Measurements from ENCODE around the gene RAPGEF3.
A peak's percentile ranks its signal among the peaks of the same experiment; 100 is the strongest.

RAPGEF3 gene

GRCh38 chr12:47736216-47736615 lies 22.5 kb downstream of the RAPGEF3 start:
- TF ChIP-seq CTCF (IDR thresholded peaks at IDR 0.05; ENCODE audit: low read depth, low read length), result no peak
- no peaks in the 10 kb centered on the region for H3K27me3 ChIP-seq (ENCODE audit: insufficient read depth, low read depth, severe bottlenecking)
- no peaks in the 10 kb centered on the region for H3K9me3 ChIP-seq (ENCODE audit: severe bottlenecking)
- no peak overlapping the region for H3K27ac ChIP-seq
- no peak overlapping the region for H3K4me3 ChIP-seq (ENCODE audit: low read depth, low read length)
- H3K36me3 ChIP-seq, result no peaks in the 10 kb centered on the region
- no peak for DNase-seq

- no peak for TF ChIP-seq CTCF (IDR thresholded peaks at IDR 0.05; ENCODE audit: low read depth, low read length)
- H3K27ac ChIP-seq, result no peak overlapping the region; the same call in 1 of the 2 replicates
- no peak for DNase-seq
- H3K4me3 ChIP-seq (ENCODE audit: low read depth, low read length), result no peak overlapping the region
- no peaks in the 10 kb centered on the region for H3K9me3 ChIP-seq (ENCODE audit: severe bottlenecking)
- no peaks in the 10 kb centered on the region for H3K36me3 ChIP-seq
- no peaks in the 10 kb centered on the region for H3K27me3 ChIP-seq (ENCODE audit: insufficient read depth, low read depth, severe bottlenecking)
Observed at GRCh38 chr12:47735649-47736048, 23.0 kb downstream of the RAPGEF3 start.

GRCh38 chr12:47734725-47735480 lies 23.8 kb downstream of the RAPGEF3 start:
- TF ChIP-seq CTCF (IDR thresholded peaks at IDR 0.05; ENCODE audit: low read depth, low read length), result no peak
- Histone ChIP-seq H3K27me3 (ENCODE audit: insufficient read depth, low read depth, severe bottlenecking) (no peaks in the 10 kb centered on the region), H3K27ac (peak overlapping the region; percentile 36), H3K36me3 (no peaks in the 10 kb centered on the region), H3K4me3 (ENCODE audit: low read depth, low read length) (no peak overlapping the region), H3K9me3 (ENCODE audit: severe bottlenecking) (no peaks in the 10 kb centered on the region)
- peak; percentile 63 for DNase-seq

GRCh38 chr12:47733142-47733541 lies 25.5 kb downstream of the RAPGEF3 start:
- no peaks in the 10 kb centered on the region for H3K36me3 ChIP-seq
- H3K27me3 ChIP-seq (ENCODE audit: insufficient read depth, low read depth, severe bottlenecking), result no peaks in the 10 kb centered on the region
- no peaks in the 10 kb centered on the region for H3K9me3 ChIP-seq (ENCODE audit: severe bottlenecking)
- H3K4me3 ChIP-seq (ENCODE audit: low read depth, low read length), result no peak overlapping the region
- TF ChIP-seq CTCF (IDR thresholded peaks at IDR 0.05; ENCODE audit: low read depth, low read length), result no peak
- DNase-seq, result no peak
- H3K27ac ChIP-seq, result no peak overlapping the region

- Histone ChIP-seq H3K27me3 (ENCODE audit: insufficient read depth, low read depth, severe bottlenecking) (no peaks in the 10 kb centered on the region), H3K36me3 (no peaks in the 10 kb centered on the region), H3K27ac (no peak overlapping the region), H3K4me3 (ENCODE audit: low read depth, low read length) (no peak overlapping the region), H3K9me3 (ENCODE audit: severe bottlenecking) (no peaks in the 10 kb centered on the region)
- no peak for TF ChIP-seq CTCF (IDR thresholded peaks at IDR 0.05; ENCODE audit: low read depth, low read length)
- DNase-seq, result no peak
Observed at GRCh38 chr12:47732504-47732903, 26.2 kb downstream of the RAPGEF3 start.

- H3K9me3 ChIP-seq (ENCODE audit: severe bottlenecking), result no peaks in the 10 kb centered on the region
- H3K27me3 ChIP-seq (ENCODE audit: insufficient read depth, low read depth, severe bottlenecking), result no peaks in the 10 kb centered on the region
- DNase-seq, result no peak
- no peak for TF ChIP-seq CTCF (IDR thresholded peaks at IDR 0.05; ENCODE audit: low read depth, low read length)
- no peak overlapping the region for H3K27ac ChIP-seq
- no peak overlapping the region for H3K4me3 ChIP-seq (ENCODE audit: low read depth, low read length)
- H3K36me3 ChIP-seq, result no peaks in the 10 kb centered on the region
Observed at GRCh38 chr12:47731723-47732122, 27.0 kb downstream of the RAPGEF3 start.
